Liver (tissue), 3 donors: ENCODE results near the gene ADGRG3.

Experiments used
- CTCF ChIP-seq: fragments of 150-350 bp; IDR thresholded peaks from 2 replicates; pipeline ENCODE4 v1.5.1; 2017; ENCODE audit warnings: improper control_type of control experiment, low read depth, low read length; ENCODE audit not compliant: missing input control
- EGR1 ChIP-seq, 2 donors: IDR thresholded peaks; 2 replicates each; pipeline ENCODE4 v1.6.1; 2016 to 2018; ENCODE audit warnings: antibody characterized with exemption in 2 of 2, low read depth in 2 of 2
- FOXA1 ChIP-seq: IDR thresholded peaks from 2 replicates; pipeline ENCODE4 v1.6.1; 2016; ENCODE audit warnings: antibody characterized with exemption
- GABPA ChIP-seq, 2 donors: IDR thresholded peaks in 1 of 2; conservative IDR thresholded peaks in 1 of 2; 2 replicates each; pipeline ENCODE4 v1.6.1; 2016; ENCODE audit warnings: antibody characterized with exemption in 2 of 2, mild to moderate bottlenecking in 1 of 2, moderate library complexity in 1 of 2
- RAD21 ChIP-seq, 2 donors: IDR thresholded peaks; 2 replicates each; pipeline ENCODE4 v1.6.1; 2016; ENCODE audit warnings: antibody characterized with exemption in 2 of 2, mild to moderate bottlenecking in 2 of 2
- SP1 ChIP-seq: IDR thresholded peaks from 2 replicates; pipeline ENCODE4 v1.6.1; 2018; ENCODE audit warnings: antibody characterized with exemption, mild to moderate bottlenecking
- TAF1 ChIP-seq: conservative IDR thresholded peaks from 2 replicates; pipeline ENCODE4 v1.6.1; 2016; ENCODE audit warnings: antibody characterized with exemption, mild to moderate bottlenecking
- ZBTB33 ChIP-seq: IDR thresholded peaks from 2 replicates; pipeline ENCODE4 v1.6.1; 2016; ENCODE audit warnings: antibody characterized with exemption
- donor health status: healthy.
- donor health status: healthy.

GRCh38 chr16:57656342-57656955, 11.7 kb upstream of the ADGRG3 start:
- no peak for TF ChIP-seq TAF1
- TF ChIP-seq ZBTB33: no peak
- no peak for TF ChIP-seq CTCF
- no peak for TF ChIP-seq RAD21 (IDR thresholded peaks at IDR 0.05)
- TF ChIP-seq GABPA (IDR thresholded peaks at IDR 0.05 in 1 of 2, conservative IDR thresholded peaks at IDR 0.05 in 1 of 2): no peak
- TF ChIP-seq FOXA1: no peak
- TF ChIP-seq EGR1 (IDR thresholded peaks at IDR 0.05; ENCODE audit: low read depth in 2 of 2): no peak
- no peak for TF ChIP-seq SP1
